Muscle layer of duodenum (tissue), 2 donors: ENCODE measurements around the gene PEAK1.

Experiments
- H3K27ac ChIP-seq: one replicate; pipeline ENCODE4 v1.7.0; 2013; ENCODE audit warnings: mild to moderate bottlenecking, low read length
- H3K27me3 ChIP-seq: one replicate; pipeline ENCODE4 v1.7.0; 2013; ENCODE audit warnings: low read depth, mild to moderate bottlenecking, control low read depth, low read length
- H3K36me3 ChIP-seq, 2 donors: one replicate each; pipeline ENCODE4 v1.7.0; 2013; ENCODE audit warnings: low read length in 2 of 2, control low read depth in 1 of 2, mild to moderate bottlenecking in 1 of 2; ENCODE audit not compliant: insufficient read depth in 2 of 2, control insufficient read depth in 1 of 2
- H3K4me1 ChIP-seq, 2 donors: one replicate each; pipeline ENCODE4 v1.7.0; 2013; ENCODE audit warnings: low read length in 2 of 2, mild to moderate bottlenecking in 2 of 2, control low read depth in 1 of 2, moderate library complexity in 1 of 2; ENCODE audit not compliant: insufficient read depth in 2 of 2, control insufficient read depth in 1 of 2
- H3K4me3 ChIP-seq, 2 donors: one replicate each; pipeline ENCODE4 v1.7.0; 2013; ENCODE audit warnings: low read length in 2 of 2, low read depth in 1 of 2, mild to moderate bottlenecking in 1 of 2
- H3K9me3 ChIP-seq, 2 donors: one replicate each; pipeline ENCODE4 v1.7.0; 2013; ENCODE audit warnings: low read length in 2 of 2, control low read depth in 1 of 2, mild to moderate bottlenecking in 1 of 2; ENCODE audit not compliant: control insufficient read depth in 1 of 2
- donor health status: healthy.

PEAK1 gene

DNA sequence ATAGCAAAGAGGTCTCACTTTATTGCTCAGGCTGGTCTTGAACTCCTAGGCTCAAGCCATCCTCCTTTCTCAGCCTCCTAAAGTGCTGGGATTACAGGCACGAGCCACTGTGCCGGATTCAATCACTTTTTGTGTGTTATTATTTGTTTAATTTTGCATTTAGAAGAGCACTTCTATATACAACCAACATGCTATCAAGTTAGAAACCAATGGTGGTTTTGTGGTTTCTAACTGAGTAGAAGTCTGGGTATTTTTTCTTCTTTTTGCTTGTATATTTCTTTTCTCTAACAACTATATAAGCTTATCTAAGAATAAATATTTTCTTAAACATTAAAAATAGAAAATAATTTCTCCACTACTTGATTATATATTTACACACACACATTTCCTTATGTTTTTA is 86.7 kb downstream of the PEAK1 start:
- H3K4me1 ChIP-seq, result no peaks in the 10 kb centered on the region
- no peaks in the 10 kb centered on the region for H3K27me3 ChIP-seq
- no peak overlapping the region for H3K27ac ChIP-seq
- no peak overlapping the region for H3K4me3 ChIP-seq
- H3K9me3 ChIP-seq, result no peaks in the 10 kb centered on the region
- no peaks in the 10 kb centered on the region for H3K36me3 ChIP-seq

- Histone ChIP-seq H3K36me3 (no peaks in the 10 kb centered on the region), H3K4me3 (no peak overlapping the region), H3K9me3 (no peaks in the 10 kb centered on the region), H3K4me1 (peaks cover 0 to 7% of the 10 kb centered on the region in 2 donors), H3K27ac (no peak overlapping the region), H3K27me3 (no peaks in the 10 kb centered on the region)
These were observed 90.7 kb downstream of the PEAK1 start for GRCh38 chr15:77329202-77329601.

- H3K27me3 ChIP-seq, result no peaks in the 10 kb centered on the region
- no peak overlapping the region for H3K4me3 ChIP-seq
- H3K9me3 ChIP-seq, result no peaks in the 10 kb centered on the region
- H3K4me1 ChIP-seq, result peaks cover 0 to 7% of the 10 kb centered on the region in 2 donors
- H3K27ac ChIP-seq, result no peak overlapping the region
- H3K36me3 ChIP-seq, result no peaks in the 10 kb centered on the region
These were observed 91.9 kb downstream of the PEAK1 start for GRCh38 chr15:77327844-77328529.

DNA sequence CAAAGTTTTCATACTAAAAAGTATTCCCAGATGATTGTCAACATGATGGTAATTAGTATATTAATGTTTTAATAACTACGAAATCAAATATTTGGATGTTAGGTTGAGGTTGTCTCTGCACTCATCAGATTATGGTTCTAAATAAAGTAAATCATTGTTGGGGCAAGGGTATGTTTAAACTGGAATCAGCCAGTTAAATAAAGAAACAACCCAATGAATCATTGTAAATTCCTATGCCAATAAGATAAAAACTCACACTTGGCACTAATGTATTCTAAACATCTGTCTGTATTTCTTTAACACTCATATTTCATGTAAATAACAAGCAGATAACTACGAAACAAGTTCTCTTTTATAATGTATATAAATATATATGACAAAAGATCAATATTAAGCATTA is 92.7 kb downstream of the PEAK1 start:
- no peaks in the 10 kb centered on the region for H3K36me3 ChIP-seq
- H3K27ac ChIP-seq, result no peak overlapping the region
- H3K27me3 ChIP-seq, result no peaks in the 10 kb centered on the region
- peaks cover 0 to 7% of the 10 kb centered on the region in 2 donors for H3K4me1 ChIP-seq
- no peaks in the 10 kb centered on the region for H3K9me3 ChIP-seq
- no peak overlapping the region for H3K4me3 ChIP-seq

DNA sequence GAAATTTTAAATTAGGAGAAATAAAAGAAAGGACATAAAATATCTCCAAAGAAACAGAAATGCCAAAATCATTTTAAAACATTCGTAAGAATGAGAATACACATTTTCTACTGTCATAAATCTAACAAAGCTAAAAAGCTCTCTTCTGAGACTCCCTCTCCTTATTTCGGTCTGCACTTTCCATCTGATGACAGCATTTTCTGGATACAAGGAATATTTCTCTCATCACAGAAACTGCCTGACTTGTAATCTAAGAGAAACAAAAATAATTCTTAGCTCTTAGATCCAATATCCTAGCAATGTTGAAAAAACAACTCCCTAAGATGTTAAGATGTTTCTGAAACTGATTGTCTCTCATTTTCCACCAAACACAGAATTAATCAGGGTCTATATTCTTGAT is 93.5 kb downstream of the PEAK1 start:
- no peaks in the 10 kb centered on the region for H3K9me3 ChIP-seq
- H3K27ac ChIP-seq, result no peak overlapping the region
- no peak overlapping the region for H3K4me3 ChIP-seq
- no peaks in the 10 kb centered on the region for H3K36me3 ChIP-seq
- H3K27me3 ChIP-seq, result no peaks in the 10 kb centered on the region
- H3K4me1 ChIP-seq, result peaks cover 0 to 7% of the 10 kb centered on the region in 2 donors

- H3K36me3 ChIP-seq, result no peaks in the 10 kb centered on the region
- no peaks in the 10 kb centered on the region for H3K9me3 ChIP-seq
- H3K4me1 ChIP-seq, result no peaks in the 10 kb centered on the region
- H3K27ac ChIP-seq, result no peak overlapping the region
- no peak overlapping the region for H3K4me3 ChIP-seq
- no peaks in the 10 kb centered on the region for H3K27me3 ChIP-seq
These were observed 107.4 kb downstream of the PEAK1 start for GRCh38 chr15:77312523-77312922.

DNA sequence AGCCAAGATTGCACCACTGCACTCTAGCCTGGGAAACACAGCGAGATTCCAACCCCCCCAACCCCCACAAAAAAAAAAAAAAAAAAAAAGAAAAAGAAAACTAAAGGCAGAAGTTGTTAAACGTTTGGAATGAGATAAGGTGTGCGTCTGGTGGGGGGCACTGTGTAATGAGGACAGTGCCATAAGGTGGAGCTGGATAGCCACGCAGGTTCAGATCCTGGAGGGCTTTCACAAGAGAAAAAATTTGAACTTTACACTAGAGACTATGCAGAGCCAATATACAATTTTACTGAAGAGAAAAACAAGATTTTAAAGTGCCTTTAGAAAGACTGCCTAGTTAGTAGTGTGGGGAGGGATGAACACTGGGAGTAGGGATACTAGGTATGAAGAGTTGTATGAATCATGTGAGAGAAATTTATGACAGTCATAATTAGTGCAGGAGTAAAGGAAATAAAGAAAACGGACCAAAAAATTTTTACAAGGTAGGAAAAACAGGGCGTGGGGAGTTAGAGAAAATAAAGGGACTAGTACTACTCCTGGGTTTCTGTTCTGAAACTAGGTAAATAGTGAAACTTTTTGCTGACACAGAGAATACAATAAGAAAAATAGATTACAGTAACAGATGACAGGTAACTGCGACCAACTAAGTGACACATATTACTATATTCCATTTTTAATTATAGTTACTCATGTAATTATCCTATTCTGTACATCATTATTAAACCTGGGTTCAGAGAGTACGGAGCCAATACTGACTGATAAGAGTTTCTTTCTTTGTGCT is 108.1 kb downstream of the PEAK1 start:
- H3K27me3 ChIP-seq, result no peaks in the 10 kb centered on the region
- no peak overlapping the region for H3K4me3 ChIP-seq
- H3K9me3 ChIP-seq, result no peaks in the 10 kb centered on the region
- H3K27ac ChIP-seq, result no peak overlapping the region
- H3K4me1 ChIP-seq, result no peaks in the 10 kb centered on the region
- no peaks in the 10 kb centered on the region for H3K36me3 ChIP-seq

DNA sequence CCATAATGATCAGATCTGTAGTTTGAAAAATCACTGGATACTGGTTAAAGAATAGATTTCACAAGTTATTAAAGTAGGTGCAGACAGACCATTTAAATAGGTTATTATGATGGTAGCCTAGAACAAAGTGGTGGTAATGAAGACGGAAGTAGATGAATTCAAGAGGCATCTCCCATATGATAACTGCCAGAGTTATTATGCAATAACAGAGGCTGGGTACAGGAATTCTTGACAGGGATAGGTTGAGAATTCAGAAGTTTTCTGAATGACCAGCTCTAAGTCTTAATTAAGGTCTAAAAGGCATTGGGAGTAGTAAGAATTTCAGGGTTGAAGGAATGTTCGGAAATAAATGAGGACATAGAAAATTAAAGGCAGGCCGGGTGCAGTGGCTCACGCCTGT is 108.9 kb downstream of the PEAK1 start:
- Histone ChIP-seq H3K27ac (no peak overlapping the region), H3K9me3 (no peaks in the 10 kb centered on the region), H3K4me3 (no peak overlapping the region), H3K4me1 (no peaks in the 10 kb centered on the region), H3K36me3 (no peaks in the 10 kb centered on the region), H3K27me3 (no peaks in the 10 kb centered on the region)

GRCh38 chr15:77309392-77309791 is 110.5 kb downstream of the PEAK1 start:
- H3K27me3 ChIP-seq, result no peaks in the 10 kb centered on the region

DNA sequence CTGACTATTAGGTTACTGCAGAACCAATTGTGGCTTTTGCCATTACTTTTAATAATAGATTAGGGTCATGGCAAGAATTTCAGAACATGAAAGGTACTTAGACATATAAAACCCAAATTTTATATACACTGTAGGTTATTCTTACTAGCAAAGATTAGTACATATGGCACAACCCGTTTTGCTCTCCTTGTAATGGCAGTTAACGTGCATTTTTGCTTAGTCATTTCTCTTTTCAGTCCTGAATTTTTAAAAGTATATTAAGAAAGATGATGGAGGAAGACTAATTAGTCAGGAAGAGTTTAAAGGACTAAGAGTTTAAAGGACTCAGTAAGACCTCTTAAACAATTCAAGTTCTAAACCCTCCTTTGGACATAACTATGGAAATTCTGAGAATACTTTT is 114.0 kb downstream of the PEAK1 start:
- H3K4me3 ChIP-seq, result no peak overlapping the region
- no peaks in the 10 kb centered on the region for H3K4me1 ChIP-seq
- no peaks in the 10 kb centered on the region for H3K9me3 ChIP-seq
- no peak overlapping the region for H3K27ac ChIP-seq
- no peaks in the 10 kb centered on the region for H3K27me3 ChIP-seq
- H3K36me3 ChIP-seq, result no peaks in the 10 kb centered on the region

More at GRCh38 chr15:77309392-77309791, 110.5 kb downstream of the PEAK1 start:
- H3K36me3 ChIP-seq, result no peaks in the 10 kb centered on the region
- H3K4me3 ChIP-seq, result no peak overlapping the region
- H3K27ac ChIP-seq, result no peak overlapping the region
- H3K4me1 ChIP-seq, result no peaks in the 10 kb centered on the region
- no peaks in the 10 kb centered on the region for H3K9me3 ChIP-seq

- no peak overlapping the region for H3K27ac ChIP-seq
- no peak overlapping the region for H3K4me3 ChIP-seq
- H3K4me1 ChIP-seq, result no peaks in the 10 kb centered on the region
- H3K9me3 ChIP-seq, result no peaks in the 10 kb centered on the region
- no peaks in the 10 kb centered on the region for H3K36me3 ChIP-seq
- no peaks in the 10 kb centered on the region for H3K27me3 ChIP-seq
These were observed 123.0 kb downstream of the PEAK1 start for GRCh38 chr15:77296773-77297337.
